Breast epithelium (tissue), 4 donors: ENCODE results near the gene TGFBR3. TPM values are rescaled to one million over a fixed set of nuclear protein-coding genes. Genes with fewer than 3 reads are reported as not detected.

ENCODE experiments used
- DNase-seq, 2 donors: peaks; one replicate each; pipeline ENCODE4 v3.0.0-alpha.2; 2019; ENCODE audit warnings: low spot score in 2 of 2
- H3K27ac ChIP-seq, 2 donors: fragments of 200-600 bp; sonication (generic) in 1 of 2; one replicate each; pipeline ENCODE4 v1.5.1; 2016 to 2019; ENCODE audit warnings: mild to moderate bottlenecking in 1 of 2
- H3K27me3 ChIP-seq, 2 donors: fragments of 200-600 bp; sonication (generic) in 1 of 2; one replicate each; pipeline versions ENCODE4 v1.5.1 to v1.6.0; 2017 to 2019; ENCODE audit warnings: control low read depth in 1 of 2, mild to moderate bottlenecking in 1 of 2
- H3K36me3 ChIP-seq: fragments of 200-600 bp; one replicate; pipeline ENCODE4 v1.5.1; 2019
- H3K4me1 ChIP-seq, 2 donors: fragments of 200-600 bp; sonication (generic); one replicate each; pipeline ENCODE4 v1.5.1; 2016 to 2019; ENCODE audit warnings: control low read depth in 1 of 2
- H3K4me3 ChIP-seq, 3 donors: fragments of 200-600 bp; sonication (generic); 1 replicate in 2 of 3; 2 replicates in 1 of 3; pipeline ENCODE4 v1.5.1; 2016 to 2019; ENCODE audit warnings: mild to moderate bottlenecking in 3 of 3, moderate library complexity in 2 of 3
- H3K9me3 ChIP-seq, 2 donors: fragments of 200-600 bp; sonication (generic) in 1 of 2; one replicate each; pipeline ENCODE4 v1.5.1; 2016 to 2019; ENCODE audit warnings: control low read depth in 1 of 2
- CTCF ChIP-seq, 3 donors: fragments of 450-650 bp; IDR thresholded peaks; one replicate each; pipeline ENCODE4 v1.5.1; 2016 to 2017; ENCODE audit warnings: antibody characterized with exemption in 3 of 3, mild to moderate bottlenecking in 3 of 3, moderate library complexity in 3 of 3
- POLR2A ChIP-seq: fragments of 450-650 bp; IDR thresholded peaks from one replicate; pipeline ENCODE4 v1.6.1; 2016; ENCODE audit warnings: antibody characterized with exemption, mild to moderate bottlenecking, moderate library complexity
- POLR2AphosphoS5 ChIP-seq, 3 donors: sonication (generic); formaldehyde crosslinking; IDR thresholded peaks; one replicate each; pipeline ENCODE4 v1.6.1; 2017; ENCODE audit warnings: antibody characterized with exemption in 3 of 3
- intact Hi-C: fragments of 100-400 bp; cut with DNase I; formaldehyde crosslinking; loops from one replicate; pipeline ENCODE4 v1.15.1; 2023; ENCODE audit warnings: low total_unique reads
- total RNA-seq, 3 donors: library from RNA; depleted of rRNA; stranded (reverse); fragments of >200 nt; gene quantifications; one replicate each; pipeline ENCODE4 v1.1.0, GENCODE V29; 2016

TGFBR3 gene
- total RNA-seq, 3 donors from 2014 or later = 127 to 287 (median 167) TPM

DNA sequence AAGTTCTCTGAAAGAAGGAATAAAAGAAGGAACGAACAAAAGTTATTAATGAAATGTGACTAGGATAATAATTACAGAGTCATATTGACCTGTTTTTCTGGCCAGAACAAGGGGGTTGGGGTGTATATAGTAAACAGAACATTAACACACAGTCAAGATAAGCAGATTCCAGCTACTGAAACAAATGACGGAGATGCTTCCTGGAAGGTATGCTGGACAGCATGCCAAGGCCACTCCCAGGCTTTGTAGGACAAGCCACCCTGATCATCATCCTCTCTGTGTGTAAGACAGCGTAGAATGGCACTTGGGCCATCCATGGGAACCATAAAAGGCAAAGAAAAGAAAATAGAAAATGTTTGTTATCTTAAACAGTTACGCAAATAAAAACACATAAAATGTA is 120.7 kb downstream of the TGFBR3 start:
- intact Hi-C loops = no loop called here
- DNase-seq = no peak
- Histone ChIP-seq H3K36me3 (no peaks in the 10 kb centered on the region), H3K27ac (peak overlapping the region; percentile 32 to 35), H3K4me3 (no peak overlapping the region), H3K4me1 (peaks cover 0 to 9% of the 10 kb centered on the region in 2 donors), H3K9me3 (no peaks in the 10 kb centered on the region), H3K27me3 (no peaks in the 10 kb centered on the region)
- TF ChIP-seq POLR2A (no peak), POLR2AphosphoS5 (IDR thresholded peaks at IDR 0.05) (no peak), CTCF (IDR thresholded peaks at IDR 0.05) (no peak)

DNA sequence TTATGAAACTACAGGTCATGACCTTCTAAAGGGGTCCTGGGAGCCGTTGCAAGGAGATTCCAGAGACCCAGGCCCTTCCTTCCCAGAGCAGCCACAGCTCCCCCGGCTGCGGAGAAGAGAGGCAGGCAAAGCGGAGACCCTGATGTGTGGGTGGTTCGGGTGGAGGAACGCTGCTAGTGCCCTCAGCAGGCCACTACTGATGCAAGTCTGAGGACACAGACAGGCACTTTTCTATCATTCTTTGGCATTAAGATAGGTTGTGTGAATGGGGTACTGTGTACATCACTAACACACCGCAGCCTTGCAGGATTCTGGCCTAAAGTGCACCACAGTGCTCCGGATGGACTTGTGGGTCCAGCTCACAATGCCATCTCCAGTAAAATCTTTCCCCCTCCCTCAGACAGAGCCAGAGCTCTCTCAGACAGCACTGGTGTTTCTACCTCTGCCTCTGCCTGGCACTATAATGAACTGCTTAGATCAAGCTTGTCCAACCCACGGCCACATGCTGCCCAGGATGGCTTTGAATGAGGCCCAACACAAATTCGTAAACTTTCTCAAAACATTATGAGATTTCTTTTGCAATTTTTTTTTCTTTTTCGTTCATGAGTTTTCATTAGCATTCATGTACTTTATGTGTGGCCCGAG is 121.4 kb downstream of the TGFBR3 start:
- H3K4me1 ChIP-seq = peaks cover 0 to 9% of the 10 kb centered on the region in 2 donors
- TF ChIP-seq POLR2A (no peak), POLR2AphosphoS5 (IDR thresholded peaks at IDR 0.05) (no peak), CTCF (IDR thresholded peaks at IDR 0.05) (no peak)
- H3K27ac ChIP-seq = peak overlapping the region; percentile 35 to 79

GRCh38 chr1:91763252-91763651 is 122.7 kb downstream of the TGFBR3 start:
- Histone ChIP-seq H3K4me3 (no peak overlapping the region), H3K27ac (peak overlapping the region; percentile 50 to 69), H3K9me3 (no peaks in the 10 kb centered on the region), H3K4me1 (peaks cover 0 to 9% of the 10 kb centered on the region in 2 donors), H3K36me3 (no peaks in the 10 kb centered on the region), H3K27me3 (no peaks in the 10 kb centered on the region)
- intact Hi-C loops = no loop called here
- no peak for DNase-seq
- TF ChIP-seq POLR2AphosphoS5 (IDR thresholded peaks at IDR 0.05) = no peak
- no peak for TF ChIP-seq CTCF (IDR thresholded peaks at IDR 0.05)
- no peak for TF ChIP-seq POLR2A

More for the DNA sequence above, 121.4 kb downstream of the TGFBR3 start:
- H3K4me3 ChIP-seq = no peak overlapping the region
- H3K9me3 ChIP-seq = no peaks in the 10 kb centered on the region
- no peaks in the 10 kb centered on the region for H3K36me3 ChIP-seq
- no peak for DNase-seq
- H3K27me3 ChIP-seq = no peaks in the 10 kb centered on the region
- intact Hi-C loops = no loop called here

GRCh38 chr1:91761295-91761721 is 124.6 kb downstream of the TGFBR3 start:
- TF ChIP-seq POLR2A (no peak), POLR2AphosphoS5 (IDR thresholded peaks at IDR 0.05) (peak; percentile 38 to 93 (median 60)), CTCF (IDR thresholded peaks at IDR 0.05) (no peak)
- Histone ChIP-seq H3K36me3 (no peaks in the 10 kb centered on the region), H3K27ac (peak overlapping the region; percentile 77 to 81), H3K4me1 (peaks cover 0 to 9% of the 10 kb centered on the region in 2 donors), H3K4me3 (no peak overlapping the region), H3K27me3 (no peaks in the 10 kb centered on the region), H3K9me3 (no peaks in the 10 kb centered on the region)
- intact Hi-C loops = no loop called here
- DNase-seq = peak in 1 of 2 donors; percentile 57

- H3K4me3 ChIP-seq = no peak overlapping the region
Observed at GRCh38 chr1:91760512-91760911, 125.4 kb downstream of the TGFBR3 start.

More at GRCh38 chr1:91760512-91760911, 125.4 kb downstream of the TGFBR3 start:
- DNase-seq = no peak
- Histone ChIP-seq H3K4me1 (peaks cover 7 to 9% of the 10 kb centered on the region in 2 donors), H3K9me3 (no peaks in the 10 kb centered on the region), H3K36me3 (no peaks in the 10 kb centered on the region), H3K27ac (peak overlapping the region; percentile 54 to 81), H3K27me3 (no peaks in the 10 kb centered on the region)
- TF ChIP-seq POLR2AphosphoS5 (IDR thresholded peaks at IDR 0.05) = no peak
- intact Hi-C loops = no loop called here
